DMS79 treated with DMSO at 0.1 percent for 48 hours (cell line): ENCODE measurements around the gene A4GALT.
A peak's percentile ranks its signal among the peaks of the same experiment; 100 is the strongest.
"Not testable (repeated sequence)": the region's sequence is repeated elsewhere in the genome, so short reads cannot be mapped to it uniquely, and the experiment has no call there.

Experiments used
- DNase-seq: peaks from one replicate; lab custom pipeline; 2025; lab: John Stamatoyannopoulos, UW

A4GALT gene

GRCh38 chr22:42742940-42743339 is 22.3 kb upstream of the A4GALT start:
- DNase-seq, result no peak

GRCh38 chr22:42740320-42740719 is 19.6 kb upstream of the A4GALT start:
- DNase-seq, result not testable (repeated sequence)

GRCh38 chr22:42734406-42734805 is 13.7 kb upstream of the A4GALT start:
- DNase-seq, result no peak

GRCh38 chr22:42733394-42733793 is 12.7 kb upstream of the A4GALT start:
- not testable (repeated sequence) for DNase-seq

GRCh38 chr22:42732081-42732480 is 11.4 kb upstream of the A4GALT start:
- no peak for DNase-seq

- DNase-seq, result no peak
Measured at GRCh38 chr22:42726811-42727210, 6.1 kb upstream of the A4GALT start.

GRCh38 chr22:42725606-42726355 is 5.1 kb upstream of the A4GALT start:
- no peak for DNase-seq

GRCh38 chr22:42724062-42724461 is 3.4 kb upstream of the A4GALT start:
- DNase-seq, result no peak

GRCh38 chr22:42721045-42721434 is 370 bp upstream of the A4GALT start:
- DNase-seq, result no peak

- DNase-seq, result peak; percentile 13
Measured at GRCh38 chr22:42719656-42720262, 911 bp downstream of the A4GALT start.

- DNase-seq, result no peak
Measured at GRCh38 chr22:42719133-42719532, 1.5 kb downstream of the A4GALT start.

- DNase-seq, result peak; percentile 35
Measured at GRCh38 chr22:42717197-42717928, 3.3 kb downstream of the A4GALT start.

GRCh38 chr22:42716649-42717127 is 4.0 kb downstream of the A4GALT start:
- DNase-seq, result peak; percentile 25

GRCh38 chr22:42716221-42716620 is 4.4 kb downstream of the A4GALT start:
- no peak for DNase-seq

GRCh38 chr22:42714768-42715390 is 5.8 kb downstream of the A4GALT start:
- DNase-seq, result no peak

GRCh38 chr22:42714308-42714707 is 6.4 kb downstream of the A4GALT start:
- no peak for DNase-seq

- DNase-seq, result no peak
Measured at GRCh38 chr22:42711895-42712837, 8.5 kb downstream of the A4GALT start.

GRCh38 chr22:42711281-42711731 is 9.4 kb downstream of the A4GALT start:
- DNase-seq, result no peak

GRCh38 chr22:42708417-42708816 is 12.3 kb downstream of the A4GALT start:
- no peak for DNase-seq

GRCh38 chr22:42707496-42707895 is 13.2 kb downstream of the A4GALT start:
- no peak for DNase-seq

- DNase-seq, result no peak
Measured at GRCh38 chr22:42704896-42705295, 15.8 kb downstream of the A4GALT start.
